ENCODE data around the gene ZNF793. TPM values are rescaled to one million over a fixed set of nuclear protein-coding genes. Genes with fewer than 3 reads are reported as not detected.

ZNF793 gene
- total RNA-seq, 1 donor from 2014 or later: 0.39 TPM

GRCh38 chr19:37511186-37511585 lies 4.4 kb downstream of the ZNF793 start:
- Mint-ChIP-seq H3K27me3 (ENCODE audit: insufficient read depth) (no peaks in the 10 kb centered on the region), H3K36me3 (ENCODE audit: low read depth) (peaks cover 2% of the 10 kb centered on the region), H3K9me3 (peaks cover 47% of the 10 kb centered on the region), H3K4me1 (ENCODE audit: low read depth) (no peaks in the 10 kb centered on the region), H3K27ac (no peak overlapping the region), H3K4me3 (no peak overlapping the region)
- intact Hi-C loops (cut with micrococcal nuclease): no loop called here
- DNase-seq (ENCODE audit: low spot score): no peak

DNA sequence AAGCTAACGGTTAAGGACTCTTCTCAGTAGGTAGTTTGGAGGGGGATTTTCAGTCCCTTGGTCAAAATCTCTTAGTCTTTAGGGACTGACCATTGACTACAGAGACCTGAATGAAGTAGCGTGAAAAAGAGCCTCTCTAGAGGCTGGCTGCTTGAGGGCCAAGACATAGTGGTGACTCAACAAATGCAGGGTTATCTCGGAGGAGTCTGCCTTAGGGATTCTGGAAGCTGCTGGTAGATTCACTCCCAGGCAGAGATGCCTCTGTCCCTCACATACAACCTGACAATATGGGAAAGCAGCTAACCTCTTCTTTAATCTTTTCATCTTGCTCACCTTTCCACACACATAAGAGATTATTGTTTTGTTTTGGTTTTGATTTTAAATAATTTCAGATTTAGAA lies 5.1 kb downstream of the ZNF793 start:
- Mint-ChIP-seq H3K4me1 (ENCODE audit: low read depth) (no peaks in the 10 kb centered on the region), H3K27ac (no peak overlapping the region), H3K27me3 (ENCODE audit: insufficient read depth) (no peaks in the 10 kb centered on the region), H3K9me3 (peaks cover 53% of the 10 kb centered on the region), H3K36me3 (ENCODE audit: low read depth) (peaks cover 2% of the 10 kb centered on the region), H3K4me3 (no peak overlapping the region)
- intact Hi-C loops (cut with micrococcal nuclease): no loop called here
- DNase-seq (ENCODE audit: low spot score): no peak

DNA sequence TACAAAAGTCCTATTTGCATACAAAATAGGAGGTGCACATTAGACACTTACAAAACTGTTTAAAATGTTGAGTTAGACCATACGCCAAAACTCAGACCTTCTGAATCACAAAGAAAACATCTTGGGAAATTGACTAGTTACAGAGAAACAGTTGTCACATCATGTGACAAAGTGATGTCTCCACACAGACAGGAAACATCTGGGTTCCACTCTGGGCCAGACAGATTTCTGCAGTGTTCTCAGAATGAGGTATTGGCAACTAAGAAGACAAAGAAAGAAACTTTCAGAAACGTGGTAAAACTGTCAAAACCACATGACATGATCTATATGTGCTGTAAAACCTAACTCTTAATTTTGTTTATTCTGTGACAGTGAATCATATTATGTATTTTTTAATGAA lies 6.7 kb downstream of the ZNF793 start:
- peaks cover 60% of the 10 kb centered on the region for H3K9me3 Mint-ChIP-seq
- no peak for DNase-seq (ENCODE audit: low spot score)
- H3K27me3 Mint-ChIP-seq (ENCODE audit: insufficient read depth): no peaks in the 10 kb centered on the region
- H3K4me1 Mint-ChIP-seq (ENCODE audit: low read depth): no peaks in the 10 kb centered on the region
- intact Hi-C loops (cut with micrococcal nuclease): no loop called here
- no peak overlapping the region for H3K4me3 Mint-ChIP-seq
- no peak overlapping the region for H3K27ac Mint-ChIP-seq
- H3K36me3 Mint-ChIP-seq (ENCODE audit: low read depth): peaks cover 2% of the 10 kb centered on the region

DNA sequence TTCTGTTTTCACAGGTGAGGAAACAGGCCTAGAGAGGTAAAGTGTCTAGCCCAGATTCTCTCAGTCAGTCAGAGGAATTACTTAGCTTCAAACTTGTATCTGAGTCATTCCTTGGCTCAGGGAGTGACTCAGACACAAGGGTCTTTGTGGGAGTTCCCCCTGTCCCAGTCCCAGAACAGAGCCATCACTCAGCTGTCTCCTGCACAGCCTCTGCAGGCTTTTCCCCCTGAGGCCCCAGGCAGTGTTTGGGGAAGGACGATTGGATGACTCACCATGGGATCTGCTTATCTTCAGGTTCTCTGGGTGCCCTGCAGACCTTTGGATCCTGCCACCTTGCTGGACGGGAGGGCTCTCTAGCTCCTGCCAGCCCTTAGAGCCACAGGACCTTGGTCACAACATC lies 13.2 kb downstream of the ZNF793 start:
- Mint-ChIP-seq H3K4me3 (no peak overlapping the region), H3K4me1 (ENCODE audit: low read depth) (no peaks in the 10 kb centered on the region), H3K9me3 (peaks cover 63% of the 10 kb centered on the region), H3K27me3 (ENCODE audit: insufficient read depth) (no peaks in the 10 kb centered on the region), H3K27ac (no peak overlapping the region), H3K36me3 (ENCODE audit: low read depth) (no peaks in the 10 kb centered on the region)
- intact Hi-C loops (cut with micrococcal nuclease): no loop called here
- DNase-seq (ENCODE audit: low spot score): no peak

DNA sequence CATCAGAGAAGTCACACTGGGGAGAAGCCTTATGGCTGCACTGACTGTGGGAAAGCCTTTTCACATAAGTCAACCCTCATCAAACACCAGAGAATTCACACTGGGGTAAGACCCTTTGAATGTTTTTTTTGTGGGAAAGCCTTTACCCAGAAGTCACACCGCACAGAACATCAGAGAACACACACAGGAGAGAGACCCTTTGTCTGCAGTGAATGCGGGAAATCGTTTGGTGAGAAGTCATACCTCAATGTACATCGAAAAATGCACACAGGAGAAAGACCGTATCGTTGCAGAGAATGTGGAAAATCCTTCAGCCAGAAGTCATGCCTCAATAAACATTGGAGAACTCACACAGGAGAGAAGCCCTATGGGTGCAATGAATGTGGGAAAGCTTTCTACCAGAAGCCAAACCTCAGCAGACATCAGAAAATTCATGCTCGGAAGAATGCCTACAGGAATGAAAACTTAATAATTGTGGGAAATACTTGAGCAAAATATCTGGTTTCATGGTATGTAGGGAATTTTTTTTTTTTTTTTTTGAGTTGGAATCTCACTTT lies 30.7 kb downstream of the ZNF793 start:
- Mint-ChIP-seq H3K4me1 (ENCODE audit: low read depth) (no peaks in the 10 kb centered on the region), H3K27me3 (ENCODE audit: insufficient read depth) (no peaks in the 10 kb centered on the region), H3K27ac (no peak overlapping the region), H3K9me3 (peaks cover 63% of the 10 kb centered on the region), H3K4me3 (no peak overlapping the region), H3K36me3 (ENCODE audit: low read depth) (peaks cover 1% of the 10 kb centered on the region)
- intact Hi-C loops (cut with micrococcal nuclease): no loop called here
- no peak for DNase-seq (ENCODE audit: low spot score)

GRCh38 chr19:37551129-37551993 lies 44.6 kb downstream of the ZNF793 start:
- H3K9me3 Mint-ChIP-seq: peaks cover 63% of the 10 kb centered on the region
- intact Hi-C loops (cut with micrococcal nuclease): no loop called here
- no peaks in the 10 kb centered on the region for H3K4me1 Mint-ChIP-seq (ENCODE audit: low read depth)

DNA sequence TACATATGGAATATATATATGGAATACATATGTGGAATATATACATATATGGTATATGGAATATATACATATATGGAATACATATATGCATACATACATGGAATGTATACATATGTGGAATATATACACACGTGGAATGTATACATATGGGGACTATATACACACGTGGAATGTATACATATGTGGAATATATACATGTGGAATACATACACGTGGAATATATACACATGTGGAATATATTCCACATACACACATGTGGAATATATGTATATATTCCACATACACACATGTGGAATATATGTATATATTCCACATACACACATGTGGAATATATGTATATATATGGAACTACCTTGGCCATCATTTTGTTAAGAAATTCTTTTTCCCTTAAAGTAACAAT lies 56.8 kb downstream of the ZNF793 start:
- no peaks in the 10 kb centered on the region for H3K27me3 Mint-ChIP-seq (ENCODE audit: insufficient read depth)
- no peak overlapping the region for H3K27ac Mint-ChIP-seq
- DNase-seq (ENCODE audit: low spot score): no peak
- H3K36me3 Mint-ChIP-seq (ENCODE audit: low read depth): no peaks in the 10 kb centered on the region
- intact Hi-C loops (cut with micrococcal nuclease): no loop called here
- no peaks in the 10 kb centered on the region for H3K4me1 Mint-ChIP-seq (ENCODE audit: low read depth)
- no peak overlapping the region for H3K4me3 Mint-ChIP-seq
- H3K9me3 Mint-ChIP-seq: peaks cover 76% of the 10 kb centered on the region

More at GRCh38 chr19:37551129-37551993, 44.6 kb downstream of the ZNF793 start:
- Mint-ChIP-seq H3K27me3 (ENCODE audit: insufficient read depth) (no peaks in the 10 kb centered on the region), H3K4me3 (peak overlapping the region; percentile 90), H3K27ac (peak overlapping the region; percentile 87), H3K36me3 (ENCODE audit: low read depth) (peaks cover 2% of the 10 kb centered on the region)
- peak; percentile 30 for DNase-seq (ENCODE audit: low spot score)

DNA sequence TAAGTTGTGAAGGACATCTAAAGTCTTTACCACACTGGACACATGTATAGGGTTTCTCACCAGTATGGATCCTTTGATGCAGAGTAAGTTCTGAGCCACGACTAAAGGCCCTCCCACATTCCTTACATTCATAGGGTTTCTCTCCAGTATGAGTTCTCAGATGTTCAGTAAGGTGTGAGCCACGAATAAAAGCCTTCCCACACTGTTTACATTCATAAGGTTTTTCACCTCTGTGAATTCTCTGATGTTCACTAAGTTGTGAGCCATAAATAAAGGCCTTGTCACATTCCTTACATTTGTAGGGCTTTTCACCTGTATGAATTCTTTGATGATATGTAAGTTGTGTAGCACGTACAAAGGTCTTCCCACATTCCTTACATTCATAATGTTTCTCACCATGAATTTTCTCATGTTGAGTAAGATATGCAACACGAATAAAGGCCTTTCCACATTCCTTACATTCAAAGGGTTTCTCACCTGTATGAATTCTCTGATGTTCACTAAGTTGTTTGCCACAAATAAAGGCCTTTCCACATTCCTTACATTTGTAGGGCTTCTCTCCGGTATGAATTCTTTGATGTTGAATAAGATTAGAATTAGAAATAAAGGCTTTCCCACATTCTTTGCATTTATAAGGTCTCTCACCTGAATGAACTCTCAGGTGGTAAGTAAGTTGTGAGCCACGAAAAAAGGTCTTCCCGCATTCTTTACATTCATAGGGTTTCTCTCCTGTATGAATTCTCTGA lies 58.1 kb downstream of the ZNF793 start:
- peaks cover 76% of the 10 kb centered on the region for H3K9me3 Mint-ChIP-seq
- H3K27me3 Mint-ChIP-seq (ENCODE audit: insufficient read depth): no peaks in the 10 kb centered on the region
- H3K27ac Mint-ChIP-seq: no peak overlapping the region
- intact Hi-C loops (cut with micrococcal nuclease): no loop called here
- H3K36me3 Mint-ChIP-seq (ENCODE audit: low read depth): no peaks in the 10 kb centered on the region
- H3K4me1 Mint-ChIP-seq (ENCODE audit: low read depth): no peaks in the 10 kb centered on the region
- no peak for DNase-seq (ENCODE audit: low spot score)
- H3K4me3 Mint-ChIP-seq: no peak overlapping the region

GRCh38 chr19:37565370-37565669 lies 58.6 kb downstream of the ZNF793 start:
- no peak overlapping the region for H3K27ac Mint-ChIP-seq
- H3K4me1 Mint-ChIP-seq (ENCODE audit: low read depth): no peaks in the 10 kb centered on the region
- intact Hi-C loops (cut with micrococcal nuclease): no loop called here
- no peak overlapping the region for H3K4me3 Mint-ChIP-seq
- H3K9me3 Mint-ChIP-seq: peaks cover 81% of the 10 kb centered on the region
- H3K36me3 Mint-ChIP-seq (ENCODE audit: low read depth): peaks cover 2% of the 10 kb centered on the region
- no peak for DNase-seq (ENCODE audit: low spot score)
- no peaks in the 10 kb centered on the region for H3K27me3 Mint-ChIP-seq (ENCODE audit: insufficient read depth)

DNA sequence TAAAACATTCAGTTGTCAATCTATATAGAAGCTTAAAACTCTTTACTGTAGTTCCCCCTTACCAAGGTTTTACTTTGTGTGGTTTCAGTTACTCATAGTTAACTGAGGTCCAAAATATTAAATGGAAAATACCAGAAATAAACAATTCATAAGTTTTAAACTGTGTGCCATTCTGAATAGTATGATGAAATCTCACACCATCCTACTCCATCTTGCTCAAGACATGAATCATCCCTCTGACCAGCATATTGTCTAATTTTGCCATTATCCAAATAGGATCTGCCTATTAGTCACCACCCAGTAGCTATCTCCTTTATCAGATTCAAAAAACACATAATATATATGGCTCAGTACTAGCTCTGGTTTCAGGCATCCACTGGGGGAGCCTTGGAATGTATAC lies 65.5 kb downstream of the ZNF793 start:
- peaks cover 65% of the 10 kb centered on the region for H3K9me3 Mint-ChIP-seq
- H3K27me3 Mint-ChIP-seq (ENCODE audit: insufficient read depth): no peaks in the 10 kb centered on the region
- H3K27ac Mint-ChIP-seq: no peak overlapping the region
- H3K4me1 Mint-ChIP-seq (ENCODE audit: low read depth): no peaks in the 10 kb centered on the region
- H3K36me3 Mint-ChIP-seq (ENCODE audit: low read depth): peaks cover 2% of the 10 kb centered on the region
- H3K4me3 Mint-ChIP-seq: no peak overlapping the region
- intact Hi-C loops (cut with micrococcal nuclease): no loop called here
- DNase-seq (ENCODE audit: low spot score): no peak

- Mint-ChIP-seq H3K27me3 (ENCODE audit: insufficient read depth) (no peaks in the 10 kb centered on the region), H3K4me1 (ENCODE audit: low read depth) (no peaks in the 10 kb centered on the region), H3K36me3 (ENCODE audit: low read depth) (peaks cover 12% of the 10 kb centered on the region), H3K9me3 (peaks cover 57% of the 10 kb centered on the region), H3K27ac (no peak overlapping the region), H3K4me3 (no peak overlapping the region)
- intact Hi-C loops (cut with micrococcal nuclease): no loop called here
- DNase-seq (ENCODE audit: low spot score): no peak
Observed at GRCh38 chr19:37583340-37583739, 76.6 kb downstream of the ZNF793 start.

Measured in activated T-helper 1 cell treated with anti-CD3 and anti-CD28 coated beads, Interleukin-12 subunit alpha, Interleukin-12 subunit beta, Interleukin-2, Interleukin-4 antibody, amounts not matched to agents 30 ng/mL and 10 ng/mL and 1 ng/mL, durations not matched to agents 14 hours and 24 hours and 36 hours (primary cell).